HEK293 (cell line): Measurements from ENCODE around the gene CYB561D2.

Source experiments
- MEIS1 ChIP-seq: sonication (generic); formaldehyde crosslinking; IDR thresholded peaks from 2 replicates; pipeline ENCODE4 v1.8.1; 2022; ENCODE audit warnings: missing genetic modification reagents, mild to moderate bottlenecking, borderline replicate concordance
- MYNN ChIP-seq: fragments of 450-650 bp; formaldehyde crosslinking; IDR thresholded peaks from 2 replicates; pipeline ENCODE4 v1.5.1; 2016; ENCODE audit warnings: missing biosample characterization, missing genetic modification characterization, borderline replicate concordance
- YY2 ChIP-seq: fragments of 450-650 bp; formaldehyde crosslinking; IDR thresholded peaks from 2 replicates; pipeline ENCODE4 v1.5.1; 2016; ENCODE audit warnings: missing biosample characterization, missing genetic modification characterization
- ZBTB21 ChIP-seq: fragments of 450-650 bp; formaldehyde crosslinking; IDR thresholded peaks from 2 replicates; pipeline ENCODE4 v1.5.1; 2017; ENCODE audit warnings: missing biosample characterization, missing genetic modification characterization
- ZNF121 ChIP-seq: fragments of 450-650 bp; formaldehyde crosslinking; IDR thresholded peaks from 2 replicates; pipeline ENCODE4 v1.5.1; 2016; ENCODE audit warnings: missing biosample characterization, missing genetic modification characterization
- ZNF138 ChIP-seq: fragments of 450-650 bp; formaldehyde crosslinking; IDR thresholded peaks from 2 replicates; pipeline ENCODE4 v1.5.1; 2016; ENCODE audit warnings: missing biosample characterization, missing genetic modification characterization, borderline replicate concordance
- ZNF175 ChIP-seq: fragments of 450-650 bp; formaldehyde crosslinking; IDR thresholded peaks from 2 replicates; pipeline ENCODE4 v1.5.1; 2016; ENCODE audit warnings: missing biosample characterization, missing genetic modification characterization
- ZNF19 ChIP-seq: fragments of 450-650 bp; formaldehyde crosslinking; IDR thresholded peaks from 2 replicates; pipeline ENCODE4; 2016; ENCODE audit warnings: missing biosample characterization, missing genetic modification characterization, low read depth
- ZNF311 ChIP-seq: fragments of 450-650 bp; formaldehyde crosslinking; IDR thresholded peaks from 2 replicates; pipeline ENCODE4 v1.5.1; 2017; ENCODE audit warnings: missing biosample characterization, missing genetic modification characterization, borderline replicate concordance
- ZNF404 ChIP-seq: fragments of 450-650 bp; formaldehyde crosslinking; IDR thresholded peaks from 2 replicates; pipeline ENCODE4 v1.5.1; 2017; ENCODE audit warnings: missing biosample characterization, missing genetic modification characterization
- ZNF433 ChIP-seq: fragments of 450-650 bp; formaldehyde crosslinking; IDR thresholded peaks from 2 replicates; pipeline ENCODE4 v1.5.1; 2016; ENCODE audit warnings: missing biosample characterization, missing genetic modification characterization, low read depth
- ZNF548 ChIP-seq: fragments of 450-650 bp; formaldehyde crosslinking; IDR thresholded peaks from 2 replicates; pipeline ENCODE4 v1.5.1; 2016; ENCODE audit warnings: missing biosample characterization, missing genetic modification characterization
- ZNF571 ChIP-seq: fragments of 450-650 bp; formaldehyde crosslinking; IDR thresholded peaks from 2 replicates; pipeline ENCODE4 v1.5.0; 2017; ENCODE audit warnings: missing biosample characterization, missing genetic modification characterization
- ZNF600 ChIP-seq: fragments of 450-650 bp; formaldehyde crosslinking; IDR thresholded peaks from 2 replicates; pipeline ENCODE4 v1.5.1; 2016; ENCODE audit warnings: missing biosample characterization, missing genetic modification characterization
- ZNF776 ChIP-seq: fragments of 450-650 bp; formaldehyde crosslinking; IDR thresholded peaks from 2 replicates; pipeline ENCODE4 v1.5.0; 2017; ENCODE audit warnings: missing biosample characterization, missing genetic modification characterization, borderline replicate concordance
- ZNF777 ChIP-seq: fragments of 450-650 bp; formaldehyde crosslinking; IDR thresholded peaks from 2 replicates; pipeline ENCODE4 v1.5.1; 2017; ENCODE audit warnings: missing biosample characterization, missing genetic modification characterization, borderline replicate concordance
- TF ChIP-seq, protein P1 (sequence below): fragments of 450-650 bp; formaldehyde crosslinking; IDR thresholded peaks from 2 replicates; pipeline ENCODE4 v1.5.1; 2016; ENCODE audit warnings: missing biosample characterization, missing genetic modification characterization
- TF ChIP-seq, protein P2 (sequence below): fragments of 450-650 bp; formaldehyde crosslinking; IDR thresholded peaks from 2 replicates; pipeline ENCODE4 v1.5.1; 2017; ENCODE audit warnings: missing biosample characterization, missing genetic modification characterization
- TF ChIP-seq, protein P3 (sequence below): fragments of 450-650 bp; formaldehyde crosslinking; IDR thresholded peaks from 2 replicates; pipeline ENCODE4 v1.5.1; 2017; ENCODE audit warnings: missing biosample characterization, missing genetic modification characterization
- TF ChIP-seq, protein P4 (sequence below): fragments of 450-650 bp; formaldehyde crosslinking; IDR thresholded peaks from 2 replicates; pipeline ENCODE4 v1.5.1; 2016; ENCODE audit warnings: missing biosample characterization, missing genetic modification characterization
- TF ChIP-seq, protein P5 (sequence below): fragments of 450-650 bp; formaldehyde crosslinking; IDR thresholded peaks from 2 replicates; pipeline ENCODE4 v1.5.1; 2016; ENCODE audit warnings: missing biosample characterization, missing genetic modification characterization, borderline replicate concordance
- TF ChIP-seq, protein P6 (sequence below): fragments of 450-650 bp; formaldehyde crosslinking; IDR thresholded peaks from 2 replicates; pipeline ENCODE4 v1.5.1; 2017; ENCODE audit warnings: missing biosample characterization, mild to moderate bottlenecking, missing genetic modification characterization, moderate library complexity
- TF ChIP-seq, protein P7 (sequence below): fragments of 450-650 bp; formaldehyde crosslinking; IDR thresholded peaks from 2 replicates; pipeline ENCODE4 v1.5.1; 2016; ENCODE audit warnings: missing biosample characterization, missing genetic modification characterization

CYB561D2 gene

DNA sequence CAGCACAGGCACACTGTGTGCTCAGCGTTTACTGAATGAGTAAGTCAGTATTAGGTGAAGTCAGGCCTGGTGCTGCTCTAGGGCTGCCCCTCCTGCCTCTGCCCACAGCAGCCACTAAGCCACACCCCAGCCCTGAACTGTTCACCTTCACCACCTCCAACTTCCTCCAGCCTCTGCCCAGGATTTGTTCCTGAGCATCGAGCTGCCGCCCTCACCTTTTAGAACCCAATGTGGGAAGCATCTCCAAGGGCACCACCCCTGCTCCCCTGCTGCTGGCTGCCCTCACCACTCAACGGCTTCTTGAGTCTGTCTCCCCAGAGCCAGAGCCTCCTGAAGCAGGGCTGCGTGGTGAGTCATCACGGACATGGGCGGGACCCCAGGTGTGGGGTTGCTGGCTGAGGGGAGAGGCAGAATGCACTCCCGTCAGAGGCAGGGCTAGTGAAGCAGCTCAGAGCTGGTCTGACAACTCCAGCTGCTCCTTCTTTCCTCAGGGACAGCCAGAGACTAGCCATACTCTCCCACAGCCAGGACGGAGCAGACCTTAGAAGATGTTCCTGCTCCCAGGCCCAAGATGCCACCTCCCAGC lies 33.9 kb upstream of the CYB561D2 start (continued):
- no peak for TF ChIP-seq ZNF311 (tag by site-specific recombination)
- no peak for TF ChIP-seq ZNF571 (tag by site-specific recombination)
- TF ChIP-seq ZNF777 = no peak
- TF ChIP-seq, protein P1, sequence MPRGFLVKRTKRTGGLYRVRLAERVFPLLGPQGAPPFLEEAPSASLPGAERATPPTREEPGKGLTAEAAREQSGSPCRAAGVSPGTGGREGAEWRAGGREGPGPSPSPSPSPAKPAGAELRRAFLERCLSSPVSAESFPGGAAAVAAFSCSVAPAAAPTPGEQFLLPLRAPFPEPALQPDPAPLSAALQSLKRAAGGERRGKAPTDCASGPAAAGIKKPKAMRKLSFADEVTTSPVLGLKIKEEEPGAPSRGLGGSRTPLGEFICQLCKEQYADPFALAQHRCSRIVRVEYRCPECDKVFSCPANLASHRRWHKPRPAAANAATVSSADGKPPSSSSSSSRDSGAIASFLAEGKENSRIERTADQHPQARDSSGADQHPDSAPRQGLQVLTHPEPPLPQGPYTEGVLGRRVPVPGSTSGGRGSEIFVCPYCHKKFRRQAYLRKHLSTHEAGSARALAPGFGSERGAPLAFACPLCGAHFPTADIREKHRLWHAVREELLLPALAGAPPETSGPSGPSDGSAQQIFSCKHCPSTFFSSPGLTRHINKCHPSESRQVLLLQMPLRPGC (tag by site-specific recombination) = 0 out of 2 replicates have a peak, but pooled peaks have one; percentile 13
- no peak for TF ChIP-seq ZNF548
- TF ChIP-seq MYNN (tag by site-specific recombination) = no peak
- TF ChIP-seq, protein P2, sequence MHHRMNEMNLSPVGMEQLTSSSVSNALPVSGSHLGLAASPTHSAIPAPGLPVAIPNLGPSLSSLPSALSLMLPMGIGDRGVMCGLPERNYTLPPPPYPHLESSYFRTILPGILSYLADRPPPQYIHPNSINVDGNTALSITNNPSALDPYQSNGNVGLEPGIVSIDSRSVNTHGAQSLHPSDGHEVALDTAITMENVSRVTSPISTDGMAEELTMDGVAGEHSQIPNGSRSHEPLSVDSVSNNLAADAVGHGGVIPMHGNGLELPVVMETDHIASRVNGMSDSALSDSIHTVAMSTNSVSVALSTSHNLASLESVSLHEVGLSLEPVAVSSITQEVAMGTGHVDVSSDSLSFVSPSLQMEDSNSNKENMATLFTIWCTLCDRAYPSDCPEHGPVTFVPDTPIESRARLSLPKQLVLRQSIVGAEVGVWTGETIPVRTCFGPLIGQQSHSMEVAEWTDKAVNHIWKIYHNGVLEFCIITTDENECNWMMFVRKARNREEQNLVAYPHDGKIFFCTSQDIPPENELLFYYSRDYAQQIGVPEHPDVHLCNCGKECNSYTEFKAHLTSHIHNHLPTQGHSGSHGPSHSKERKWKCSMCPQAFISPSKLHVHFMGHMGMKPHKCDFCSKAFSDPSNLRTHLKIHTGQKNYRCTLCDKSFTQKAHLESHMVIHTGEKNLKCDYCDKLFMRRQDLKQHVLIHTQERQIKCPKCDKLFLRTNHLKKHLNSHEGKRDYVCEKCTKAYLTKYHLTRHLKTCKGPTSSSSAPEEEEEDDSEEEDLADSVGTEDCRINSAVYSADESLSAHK (tag by site-specific recombination) = no peak
- no peak for TF ChIP-seq ZNF776 (tag by site-specific recombination)
- TF ChIP-seq, protein P3, sequence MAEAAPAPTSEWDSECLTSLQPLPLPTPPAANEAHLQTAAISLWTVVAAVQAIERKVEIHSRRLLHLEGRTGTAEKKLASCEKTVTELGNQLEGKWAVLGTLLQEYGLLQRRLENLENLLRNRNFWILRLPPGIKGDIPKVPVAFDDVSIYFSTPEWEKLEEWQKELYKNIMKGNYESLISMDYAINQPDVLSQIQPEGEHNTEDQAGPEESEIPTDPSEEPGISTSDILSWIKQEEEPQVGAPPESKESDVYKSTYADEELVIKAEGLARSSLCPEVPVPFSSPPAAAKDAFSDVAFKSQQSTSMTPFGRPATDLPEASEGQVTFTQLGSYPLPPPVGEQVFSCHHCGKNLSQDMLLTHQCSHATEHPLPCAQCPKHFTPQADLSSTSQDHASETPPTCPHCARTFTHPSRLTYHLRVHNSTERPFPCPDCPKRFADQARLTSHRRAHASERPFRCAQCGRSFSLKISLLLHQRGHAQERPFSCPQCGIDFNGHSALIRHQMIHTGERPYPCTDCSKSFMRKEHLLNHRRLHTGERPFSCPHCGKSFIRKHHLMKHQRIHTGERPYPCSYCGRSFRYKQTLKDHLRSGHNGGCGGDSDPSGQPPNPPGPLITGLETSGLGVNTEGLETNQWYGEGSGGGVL (tag by site-specific recombination) = peak; percentile 90
- TF ChIP-seq, protein P4, sequence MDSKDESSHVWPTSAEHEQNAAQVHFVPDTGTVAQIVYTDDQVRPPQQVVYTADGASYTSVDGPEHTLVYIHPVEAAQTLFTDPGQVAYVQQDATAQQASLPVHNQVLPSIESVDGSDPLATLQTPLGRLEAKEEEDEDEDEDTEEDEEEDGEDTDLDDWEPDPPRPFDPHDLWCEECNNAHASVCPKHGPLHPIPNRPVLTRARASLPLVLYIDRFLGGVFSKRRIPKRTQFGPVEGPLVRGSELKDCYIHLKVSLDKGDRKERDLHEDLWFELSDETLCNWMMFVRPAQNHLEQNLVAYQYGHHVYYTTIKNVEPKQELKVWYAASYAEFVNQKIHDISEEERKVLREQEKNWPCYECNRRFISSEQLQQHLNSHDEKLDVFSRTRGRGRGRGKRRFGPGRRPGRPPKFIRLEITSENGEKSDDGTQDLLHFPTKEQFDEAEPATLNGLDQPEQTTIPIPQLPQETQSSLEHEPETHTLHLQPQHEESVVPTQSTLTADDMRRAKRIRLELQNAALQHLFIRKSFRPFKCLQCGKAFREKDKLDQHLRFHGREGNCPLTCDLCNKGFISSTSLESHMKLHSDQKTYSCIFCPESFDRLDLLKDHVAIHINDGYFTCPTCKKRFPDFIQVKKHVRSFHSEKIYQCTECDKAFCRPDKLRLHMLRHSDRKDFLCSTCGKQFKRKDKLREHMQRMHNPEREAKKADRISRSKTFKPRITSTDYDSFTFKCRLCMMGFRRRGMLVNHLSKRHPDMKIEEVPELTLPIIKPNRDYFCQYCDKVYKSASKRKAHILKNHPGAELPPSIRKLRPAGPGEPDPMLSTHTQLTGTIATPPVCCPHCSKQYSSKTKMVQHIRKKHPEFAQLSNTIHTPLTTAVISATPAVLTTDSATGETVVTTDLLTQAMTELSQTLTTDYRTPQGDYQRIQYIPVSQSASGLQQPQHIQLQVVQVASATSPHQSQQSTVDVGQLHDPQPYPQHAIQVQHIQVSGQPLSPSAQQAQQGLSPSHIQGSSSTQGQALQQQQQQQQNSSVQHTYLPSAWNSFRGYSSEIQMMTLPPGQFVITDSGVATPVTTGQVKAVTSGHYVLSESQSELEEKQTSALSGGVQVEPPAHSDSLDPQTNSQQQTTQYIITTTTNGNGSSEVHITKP (tag by site-specific recombination) = peak; percentile 32; the same call in 1 of the 2 replicates
- TF ChIP-seq YY2 (tag by site-specific recombination) = no peak
- no peak for TF ChIP-seq ZNF121
- TF ChIP-seq, protein P5, sequence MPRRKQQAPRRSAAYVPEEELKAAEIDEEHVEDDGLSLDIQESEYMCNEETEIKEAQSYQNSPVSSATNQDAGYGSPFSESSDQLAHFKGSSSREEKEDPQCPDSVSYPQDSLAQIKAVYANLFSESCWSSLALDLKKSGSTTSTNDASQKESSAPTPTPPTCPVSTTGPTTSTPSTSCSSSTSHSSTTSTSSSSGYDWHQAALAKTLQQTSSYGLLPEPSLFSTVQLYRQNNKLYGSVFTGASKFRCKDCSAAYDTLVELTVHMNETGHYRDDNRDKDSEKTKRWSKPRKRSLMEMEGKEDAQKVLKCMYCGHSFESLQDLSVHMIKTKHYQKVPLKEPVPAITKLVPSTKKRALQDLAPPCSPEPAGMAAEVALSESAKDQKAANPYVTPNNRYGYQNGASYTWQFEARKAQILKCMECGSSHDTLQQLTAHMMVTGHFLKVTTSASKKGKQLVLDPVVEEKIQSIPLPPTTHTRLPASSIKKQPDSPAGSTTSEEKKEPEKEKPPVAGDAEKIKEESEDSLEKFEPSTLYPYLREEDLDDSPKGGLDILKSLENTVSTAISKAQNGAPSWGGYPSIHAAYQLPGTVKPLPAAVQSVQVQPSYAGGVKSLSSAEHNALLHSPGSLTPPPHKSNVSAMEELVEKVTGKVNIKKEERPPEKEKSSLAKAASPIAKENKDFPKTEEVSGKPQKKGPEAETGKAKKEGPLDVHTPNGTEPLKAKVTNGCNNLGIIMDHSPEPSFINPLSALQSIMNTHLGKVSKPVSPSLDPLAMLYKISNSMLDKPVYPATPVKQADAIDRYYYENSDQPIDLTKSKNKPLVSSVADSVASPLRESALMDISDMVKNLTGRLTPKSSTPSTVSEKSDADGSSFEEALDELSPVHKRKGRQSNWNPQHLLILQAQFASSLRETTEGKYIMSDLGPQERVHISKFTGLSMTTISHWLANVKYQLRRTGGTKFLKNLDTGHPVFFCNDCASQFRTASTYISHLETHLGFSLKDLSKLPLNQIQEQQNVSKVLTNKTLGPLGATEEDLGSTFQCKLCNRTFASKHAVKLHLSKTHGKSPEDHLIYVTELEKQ (tag by site-specific recombination) = no peak
- TF ChIP-seq ZNF175 (tag by site-specific recombination) = no peak
- TF ChIP-seq, protein P6, sequence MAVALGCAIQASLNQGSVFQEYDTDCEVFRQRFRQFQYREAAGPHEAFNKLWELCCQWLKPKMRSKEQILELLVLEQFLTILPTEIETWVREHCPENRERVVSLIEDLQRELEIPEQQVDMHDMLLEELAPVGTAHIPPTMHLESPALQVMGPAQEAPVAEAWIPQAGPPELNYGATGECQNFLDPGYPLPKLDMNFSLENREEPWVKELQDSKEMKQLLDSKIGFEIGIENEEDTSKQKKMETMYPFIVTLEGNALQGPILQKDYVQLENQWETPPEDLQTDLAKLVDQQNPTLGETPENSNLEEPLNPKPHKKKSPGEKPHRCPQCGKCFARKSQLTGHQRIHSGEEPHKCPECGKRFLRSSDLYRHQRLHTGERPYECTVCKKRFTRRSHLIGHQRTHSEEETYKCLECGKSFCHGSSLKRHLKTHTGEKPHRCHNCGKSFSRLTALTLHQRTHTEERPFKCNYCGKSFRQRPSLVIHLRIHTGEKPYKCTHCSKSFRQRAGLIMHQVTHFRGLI (tag by site-specific recombination) = no peak
- TF ChIP-seq, protein P7, sequence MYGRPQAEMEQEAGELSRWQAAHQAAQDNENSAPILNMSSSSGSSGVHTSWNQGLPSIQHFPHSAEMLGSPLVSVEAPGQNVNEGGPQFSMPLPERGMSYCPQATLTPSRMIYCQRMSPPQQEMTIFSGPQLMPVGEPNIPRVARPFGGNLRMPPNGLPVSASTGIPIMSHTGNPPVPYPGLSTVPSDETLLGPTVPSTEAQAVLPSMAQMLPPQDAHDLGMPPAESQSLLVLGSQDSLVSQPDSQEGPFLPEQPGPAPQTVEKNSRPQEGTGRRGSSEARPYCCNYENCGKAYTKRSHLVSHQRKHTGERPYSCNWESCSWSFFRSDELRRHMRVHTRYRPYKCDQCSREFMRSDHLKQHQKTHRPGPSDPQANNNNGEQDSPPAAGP = peak; percentile 87
- no peak for TF ChIP-seq ZNF433 (tag by site-specific recombination)
- no peak for TF ChIP-seq ZNF138 (tag by site-specific recombination)
- no peak for TF ChIP-seq ZNF19 (tag by site-specific recombination)
- TF ChIP-seq ZBTB21 (tag by site-specific recombination) = no peak
- no peak for TF ChIP-seq ZNF404 (tag by site-specific recombination)
- TF ChIP-seq ZNF600 = peak; percentile 72
- no peak for TF ChIP-seq MEIS1 (CRISPR knock-in tag)
